CD4-positive, alpha-beta memory T cell (primary cell): ENCODE results near the gene TMEM18. TPM values are rescaled to one million over a fixed set of nuclear protein-coding genes. Genes with fewer than 3 reads are reported as not detected.

Experiments
- CTCF ChIA-PET: fragments of 350-600 bp; sonication (Branson Sonifier 250); formaldehyde crosslinking; loops from one replicate; lab custom pipeline; 2021; ENCODE audit warnings: inconsistent platforms; ENCODE audit not compliant: partially characterized antibody; lab: Charles Lee
- POLR2A ChIA-PET: fragments of 350-600 bp; sonication (Branson Sonifier 250); formaldehyde crosslinking; loops from one replicate; lab custom pipeline; 2021; ENCODE audit not compliant: partially characterized antibody; lab: Charles Lee
- DNase-seq, 5 donors: peaks; one replicate each; pipeline versions ENCODE4 v3.0.0 to v3.0.0-alpha.2; 2020 to 2022; ENCODE audit warnings: mixed read lengths in 1 of 5
- H3K27ac ChIP-seq: one replicate; pipeline ENCODE4 v1.7.0; 2013; ENCODE audit warnings: low read depth, low read length
- H3K27me3 ChIP-seq: 2 replicates; pipeline ENCODE4 v1.7.0; 2013; ENCODE audit warnings: mild to moderate bottlenecking, low read length, moderate library complexity; ENCODE audit not compliant: insufficient read depth
- H3K36me3 ChIP-seq: 2 replicates; pipeline ENCODE4 v1.7.0; 2013; ENCODE audit warnings: mild to moderate bottlenecking, low read length, moderate library complexity; ENCODE audit not compliant: insufficient read depth
- H3K4me1 ChIP-seq: 2 replicates; pipeline ENCODE4 v1.7.0; 2013; ENCODE audit warnings: mild to moderate bottlenecking, low read length, moderate library complexity; ENCODE audit not compliant: insufficient read depth
- H3K4me3 ChIP-seq, 2 donors: one replicate each; pipeline ENCODE4 v1.7.0; 2013; ENCODE audit warnings: low read length in 2 of 2, mild to moderate bottlenecking in 1 of 2
- H3K9me3 ChIP-seq, 2 donors: one replicate each; pipeline ENCODE4 v1.7.0; 2013; ENCODE audit warnings: low read length in 2 of 2, control low read depth in 1 of 2; ENCODE audit not compliant: control insufficient read depth in 1 of 2
- H3K27ac Mint-ChIP-seq, 7 donors: one replicate each; pipeline ENCODE4 v1.8.0; 2020 to 2021; ENCODE audit warnings: mixed read lengths in 7 of 7, mild to moderate bottlenecking in 6 of 7, inconsistent platforms in 3 of 7, moderate library complexity in 3 of 7
- H3K27me3 Mint-ChIP-seq, 2 donors: one replicate each; pipeline ENCODE4 v1.8.0; 2020 to 2021; ENCODE audit warnings: mixed read lengths in 2 of 2
- H3K36me3 Mint-ChIP-seq, 2 donors: one replicate each; pipeline ENCODE4 v1.8.0; 2020 to 2021; ENCODE audit warnings: mixed read lengths in 2 of 2, inconsistent platforms in 1 of 2, mild to moderate bottlenecking in 1 of 2
- H3K4me1 Mint-ChIP-seq, 4 donors: one replicate each; pipeline ENCODE4 v1.8.0; 2020 to 2021; ENCODE audit warnings: mixed read lengths in 4 of 4, mild to moderate bottlenecking in 1 of 4
- H3K4me3 Mint-ChIP-seq, 8 donors: one replicate each; pipeline ENCODE4 v1.8.0; 2020 to 2021; ENCODE audit warnings: mixed read lengths in 8 of 8, mild to moderate bottlenecking in 7 of 8, moderate library complexity in 6 of 8, inconsistent platforms in 3 of 8
- H3K9me3 Mint-ChIP-seq, 8 donors: one replicate each; pipeline ENCODE4 v1.8.0; 2020 to 2021; ENCODE audit warnings: mixed read lengths in 8 of 8, mild to moderate bottlenecking in 5 of 8, inconsistent platforms in 3 of 8, moderate library complexity in 1 of 8
- intact Hi-C: fragments of 100-400 bp; cut with micrococcal nuclease; formaldehyde crosslinking; loops from one replicate; pipeline ENCODE4 v1.15.1; 2023
- polyA plus RNA-seq, 2 donors: library from polyadenylated mRNA; unstranded; fragments of 300-500 nt; fragmentation: Illumina TruSeq; gene quantifications; one replicate each; pipeline ENCODE4 v1.2.3, GENCODE V29; 2021
- total RNA-seq, 2 experiments: library from RNA; stranded (reverse); gene quantifications; one replicate each; pipeline ENCODE4 v1.2.3, GENCODE V29; 2021

Gene TMEM18
- total and polyA plus RNA-seq, 4 experiments from 2014 or later, result 20.0 to 28.1 (median 24.8) TPM

GRCh38 chr2:630451-631320 is 46.5 kb downstream of the TMEM18 start:
- Histone ChIP-seq H3K9me3 (no peaks in the 10 kb centered on the region), H3K36me3 (no peaks in the 10 kb centered on the region), H3K4me1 (no peaks in the 10 kb centered on the region), H3K4me3 (no peak overlapping the region), H3K27me3 (no peaks in the 10 kb centered on the region), H3K27ac (no peak overlapping the region)
- H3K4me3 Mint-ChIP-seq, result no peak overlapping the region
- peaks cover 0 to 2% (median 0%) of the 10 kb centered on the region in 8 donors for H3K9me3 Mint-ChIP-seq
- peaks cover 7 to 11% of the 10 kb centered on the region in 2 donors for H3K27me3 Mint-ChIP-seq
- intact Hi-C loops, result no loop called here
- POLR2A ChIA-PET, result no interaction called here
- no peaks in the 10 kb centered on the region for H3K4me1 Mint-ChIP-seq
- CTCF ChIA-PET, result no interaction called here
- H3K27ac Mint-ChIP-seq, result no peak overlapping the region
- no peaks in the 10 kb centered on the region for H3K36me3 Mint-ChIP-seq
- DNase-seq, result no peak

- no peak overlapping the region for H3K4me3 ChIP-seq
- no peaks in the 10 kb centered on the region for H3K9me3 ChIP-seq
- Mint-ChIP-seq H3K27ac (no peak overlapping the region), H3K4me1 (no peaks in the 10 kb centered on the region), H3K27me3 (peaks cover 7 to 11% of the 10 kb centered on the region in 2 donors), H3K9me3 (peaks cover 0 to 2% (median 0%) of the 10 kb centered on the region in 8 donors), H3K36me3 (no peaks in the 10 kb centered on the region), H3K4me3 (no peak overlapping the region)
- intact Hi-C loops, result no loop called here
- ChIA-PET POLR2A (no interaction called here), CTCF (no interaction called here)
- no peak for DNase-seq
- H3K27ac ChIP-seq, result no peak overlapping the region
- H3K36me3 ChIP-seq, result no peaks in the 10 kb centered on the region
- H3K27me3 ChIP-seq, result no peaks in the 10 kb centered on the region
- H3K4me1 ChIP-seq, result no peaks in the 10 kb centered on the region
Measured at GRCh38 chr2:629961-630360, 47.2 kb downstream of the TMEM18 start.

- Histone ChIP-seq H3K27me3 (no peaks in the 10 kb centered on the region), H3K27ac (no peak overlapping the region), H3K4me1 (no peaks in the 10 kb centered on the region), H3K4me3 (no peak overlapping the region), H3K9me3 (no peaks in the 10 kb centered on the region), H3K36me3 (no peaks in the 10 kb centered on the region)
- H3K36me3 Mint-ChIP-seq, result no peaks in the 10 kb centered on the region
- H3K27ac Mint-ChIP-seq, result no peak overlapping the region
- H3K4me1 Mint-ChIP-seq, result no peaks in the 10 kb centered on the region
- intact Hi-C loops, result no loop called here
- no peak for DNase-seq
- H3K9me3 Mint-ChIP-seq, result peaks cover 0 to 2% (median 0%) of the 10 kb centered on the region in 8 donors
- POLR2A ChIA-PET, result no interaction called here
- no peak overlapping the region for H3K4me3 Mint-ChIP-seq
- H3K27me3 Mint-ChIP-seq, result peaks cover 7 to 9% of the 10 kb centered on the region in 2 donors
- CTCF ChIA-PET, result interaction anchor here (1.5 kb wide), 1 partner anchor 9 kb away, joined by 4 read pairs; no protein-coding TSS in a partner anchor
Measured at GRCh38 chr2:628651-629050, 48.6 kb downstream of the TMEM18 start.

GRCh38 chr2:627926-628560 is 49.2 kb downstream of the TMEM18 start:
- intact Hi-C loops, result no loop called here
- no peaks in the 10 kb centered on the region for H3K36me3 Mint-ChIP-seq

GRCh38 chr2:627340-627709 is 49.9 kb downstream of the TMEM18 start:
- CTCF ChIA-PET, result no interaction called here
- Mint-ChIP-seq H3K9me3 (peaks cover 0 to 2% (median 0%) of the 10 kb centered on the region in 8 donors), H3K4me3 (no peak overlapping the region), H3K4me1 (no peaks in the 10 kb centered on the region), H3K27me3 (peaks cover 2 to 9% of the 10 kb centered on the region in 2 donors), H3K36me3 (no peaks in the 10 kb centered on the region), H3K27ac (no peak overlapping the region)
- POLR2A ChIA-PET, result no interaction called here
- no peaks in the 10 kb centered on the region for H3K9me3 ChIP-seq
- DNase-seq, result no peak
- H3K27ac ChIP-seq, result no peak overlapping the region
- no peaks in the 10 kb centered on the region for H3K27me3 ChIP-seq
- no peaks in the 10 kb centered on the region for H3K36me3 ChIP-seq
- no peak overlapping the region for H3K4me3 ChIP-seq
- H3K4me1 ChIP-seq, result no peaks in the 10 kb centered on the region
- intact Hi-C loops, result no loop called here

More at GRCh38 chr2:627926-628560, 49.2 kb downstream of the TMEM18 start:
- H3K4me1 Mint-ChIP-seq, result no peaks in the 10 kb centered on the region
- H3K9me3 Mint-ChIP-seq, result peaks cover 0 to 2% (median 0%) of the 10 kb centered on the region in 8 donors
- no peaks in the 10 kb centered on the region for H3K36me3 ChIP-seq
- no peaks in the 10 kb centered on the region for H3K4me1 ChIP-seq
- no peaks in the 10 kb centered on the region for H3K27me3 ChIP-seq
- no peak overlapping the region for H3K4me3 ChIP-seq
- CTCF ChIA-PET, result interaction anchor here (1.5 kb wide), 1 partner anchor 10 kb away, joined by 4 read pairs; no protein-coding TSS in a partner anchor
- POLR2A ChIA-PET, result no interaction called here
- no peaks in the 10 kb centered on the region for H3K9me3 ChIP-seq
- no peak for DNase-seq
- H3K27ac Mint-ChIP-seq, result no peak overlapping the region
- H3K27me3 Mint-ChIP-seq, result peaks cover 3 to 9% of the 10 kb centered on the region in 2 donors
- no peak overlapping the region for H3K4me3 Mint-ChIP-seq
- no peak overlapping the region for H3K27ac ChIP-seq

- Histone ChIP-seq H3K27me3 (no peaks in the 10 kb centered on the region), H3K27ac (no peak overlapping the region), H3K4me1 (no peaks in the 10 kb centered on the region), H3K4me3 (no peak overlapping the region), H3K9me3 (no peaks in the 10 kb centered on the region), H3K36me3 (no peaks in the 10 kb centered on the region)
- H3K27ac Mint-ChIP-seq, result no peak overlapping the region
- POLR2A ChIA-PET, result no interaction called here
- no peak overlapping the region for H3K4me3 Mint-ChIP-seq
- no peaks in the 10 kb centered on the region for H3K36me3 Mint-ChIP-seq
- CTCF ChIA-PET, result interaction anchor here (1.4 kb wide), 1 partner anchor 10 kb away, joined by 3 read pairs; no protein-coding TSS in a partner anchor
- intact Hi-C loops, result no loop called here
- no peak for DNase-seq
- H3K4me1 Mint-ChIP-seq, result no peaks in the 10 kb centered on the region
- peaks cover 2 to 9% of the 10 kb centered on the region in 2 donors for H3K27me3 Mint-ChIP-seq
- peaks cover 0 to under 1% (median 0%) of the 10 kb centered on the region in 8 donors for H3K9me3 Mint-ChIP-seq
Measured at GRCh38 chr2:626491-627339, 50.5 kb downstream of the TMEM18 start.
